Measurements from ENCODE around the gene MED27. TPM values are rescaled to one million over a fixed set of nuclear protein-coding genes. Genes with fewer than 3 reads are reported as not detected.

MED27 gene
- total RNA-seq, 2 experiments from 2014 or later: 24.7 to 25.3 TPM

- ChIA-PET POLR2A (no interaction called here), CTCF (no interaction called here)
- DNase-seq (no peak), ATAC-seq (no peak)
- Mint-ChIP-seq H3K36me3 (ENCODE audit: low read depth) (no peaks in the 10 kb centered on the region), H3K4me3 (no peak overlapping the region), H3K27ac (no peak overlapping the region), H3K27me3 (ENCODE audit: low read depth) (peaks cover 4% of the 10 kb centered on the region), H3K9me3 (ENCODE audit: insufficient read depth) (no peaks in the 10 kb centered on the region), H3K4me1 (ENCODE audit: low read depth) (peaks cover 9% of the 10 kb centered on the region)
Measured at GRCh38 chr9:131835151-131835910, 244.3 kb downstream of the MED27 start.

GRCh38 chr9:131834721-131835120 lies 244.9 kb downstream of the MED27 start:
- DNase-seq (no peak), ATAC-seq (no peak)
- Mint-ChIP-seq H3K4me1 (ENCODE audit: low read depth) (peaks cover 4% of the 10 kb centered on the region), H3K4me3 (no peak overlapping the region), H3K36me3 (ENCODE audit: low read depth) (no peaks in the 10 kb centered on the region), H3K9me3 (ENCODE audit: insufficient read depth) (no peaks in the 10 kb centered on the region), H3K27me3 (ENCODE audit: low read depth) (peaks cover 4% of the 10 kb centered on the region), H3K27ac (no peak overlapping the region)
- POLR2A ChIA-PET: no interaction called here
- CTCF ChIA-PET: no interaction called here

GRCh38 chr9:131833906-131834305 lies 245.8 kb downstream of the MED27 start:
- H3K36me3 Mint-ChIP-seq (ENCODE audit: low read depth): no peaks in the 10 kb centered on the region
- no peak for DNase-seq
- H3K4me3 Mint-ChIP-seq: no peak overlapping the region
- H3K27me3 Mint-ChIP-seq (ENCODE audit: low read depth): peaks cover 4% of the 10 kb centered on the region
- no peak for ATAC-seq
- no peaks in the 10 kb centered on the region for H3K9me3 Mint-ChIP-seq (ENCODE audit: insufficient read depth)
- no peaks in the 10 kb centered on the region for H3K4me1 Mint-ChIP-seq (ENCODE audit: low read depth)
- ChIA-PET CTCF (no interaction called here), POLR2A (no interaction called here)
- H3K27ac Mint-ChIP-seq: no peak overlapping the region

GRCh38 chr9:131833083-131833482 lies 246.6 kb downstream of the MED27 start:
- H3K4me3 Mint-ChIP-seq: no peak overlapping the region
- H3K9me3 Mint-ChIP-seq (ENCODE audit: insufficient read depth): no peaks in the 10 kb centered on the region
- H3K4me1 Mint-ChIP-seq (ENCODE audit: low read depth): no peaks in the 10 kb centered on the region
- no peaks in the 10 kb centered on the region for H3K36me3 Mint-ChIP-seq (ENCODE audit: low read depth)
- ATAC-seq (no peak), DNase-seq (no peak)
- H3K27me3 Mint-ChIP-seq (ENCODE audit: low read depth): peaks cover 4% of the 10 kb centered on the region
- POLR2A ChIA-PET: no interaction called here
- CTCF ChIA-PET: no interaction called here
- H3K27ac Mint-ChIP-seq: no peak overlapping the region

GRCh38 chr9:131831380-131832165 lies 248.1 kb downstream of the MED27 start:
- DNase-seq (no peak), ATAC-seq (no peak)
- peaks cover 4% of the 10 kb centered on the region for H3K27me3 Mint-ChIP-seq (ENCODE audit: low read depth)
- H3K9me3 Mint-ChIP-seq (ENCODE audit: insufficient read depth): no peaks in the 10 kb centered on the region
- no peaks in the 10 kb centered on the region for H3K4me1 Mint-ChIP-seq (ENCODE audit: low read depth)
- no peaks in the 10 kb centered on the region for H3K36me3 Mint-ChIP-seq (ENCODE audit: low read depth)
- ChIA-PET CTCF (no interaction called here), POLR2A (no interaction called here)
- H3K27ac Mint-ChIP-seq: no peak overlapping the region
- no peak overlapping the region for H3K4me3 Mint-ChIP-seq

GRCh38 chr9:131827821-131828369 lies 251.8 kb downstream of the MED27 start:
- Mint-ChIP-seq H3K4me1 (ENCODE audit: low read depth) (no peaks in the 10 kb centered on the region), H3K27ac (no peak overlapping the region), H3K9me3 (ENCODE audit: insufficient read depth) (no peaks in the 10 kb centered on the region), H3K27me3 (ENCODE audit: low read depth) (peaks cover 3% of the 10 kb centered on the region), H3K36me3 (ENCODE audit: low read depth) (no peaks in the 10 kb centered on the region), H3K4me3 (no peak overlapping the region)
- DNase-seq: no peak
- no peak for ATAC-seq
- POLR2A ChIA-PET: no interaction called here
- CTCF ChIA-PET: no interaction called here

- no peak for DNase-seq
- H3K4me3 Mint-ChIP-seq: no peak overlapping the region
- peaks cover 3% of the 10 kb centered on the region for H3K27me3 Mint-ChIP-seq (ENCODE audit: low read depth)
- ChIA-PET CTCF (interaction anchor here (1.4 kb wide), 1 partner anchor 64 kb away, joined by 4 read pairs; no protein-coding TSS in a partner anchor), POLR2A (no interaction called here)
- H3K9me3 Mint-ChIP-seq (ENCODE audit: insufficient read depth): no peaks in the 10 kb centered on the region
- H3K27ac Mint-ChIP-seq: no peak overlapping the region
- H3K36me3 Mint-ChIP-seq (ENCODE audit: low read depth): no peaks in the 10 kb centered on the region
- H3K4me1 Mint-ChIP-seq (ENCODE audit: low read depth): no peaks in the 10 kb centered on the region
- ATAC-seq: no peak
Measured at GRCh38 chr9:131826966-131827525, 252.6 kb downstream of the MED27 start.

GRCh38 chr9:131826053-131826452 lies 253.6 kb downstream of the MED27 start:
- Mint-ChIP-seq H3K27me3 (ENCODE audit: low read depth) (peaks cover 6% of the 10 kb centered on the region), H3K4me1 (ENCODE audit: low read depth) (no peaks in the 10 kb centered on the region), H3K4me3 (no peak overlapping the region), H3K9me3 (ENCODE audit: insufficient read depth) (no peaks in the 10 kb centered on the region), H3K27ac (no peak overlapping the region), H3K36me3 (ENCODE audit: low read depth) (no peaks in the 10 kb centered on the region)
- CTCF ChIA-PET: interaction anchor here (1.4 kb wide), 1 partner anchor 63 kb away, joined by 4 read pairs; no protein-coding TSS in a partner anchor
- DNase-seq: no peak
- POLR2A ChIA-PET: no interaction called here
- ATAC-seq: no peak

- H3K4me3 Mint-ChIP-seq: no peak overlapping the region
- POLR2A ChIA-PET: no interaction called here
- peaks cover 8% of the 10 kb centered on the region for H3K27me3 Mint-ChIP-seq (ENCODE audit: low read depth)
- H3K36me3 Mint-ChIP-seq (ENCODE audit: low read depth): no peaks in the 10 kb centered on the region
- DNase-seq (no peak), ATAC-seq (no peak)
- CTCF ChIA-PET: no interaction called here
- H3K9me3 Mint-ChIP-seq (ENCODE audit: insufficient read depth): no peaks in the 10 kb centered on the region
- no peak overlapping the region for H3K27ac Mint-ChIP-seq
- H3K4me1 Mint-ChIP-seq (ENCODE audit: low read depth): no peaks in the 10 kb centered on the region
Measured at GRCh38 chr9:131824953-131825495, 254.6 kb downstream of the MED27 start.

- H3K4me1 Mint-ChIP-seq (ENCODE audit: low read depth): no peaks in the 10 kb centered on the region
Measured at GRCh38 chr9:131824155-131824594, 255.5 kb downstream of the MED27 start.

GRCh38 chr9:131823701-131824146 lies 255.9 kb downstream of the MED27 start:
- CTCF ChIA-PET: no interaction called here
- Mint-ChIP-seq H3K27ac (no peak overlapping the region), H3K27me3 (ENCODE audit: low read depth) (peaks cover 16% of the 10 kb centered on the region), H3K9me3 (ENCODE audit: insufficient read depth) (no peaks in the 10 kb centered on the region), H3K4me1 (ENCODE audit: low read depth) (no peaks in the 10 kb centered on the region), H3K36me3 (ENCODE audit: low read depth) (no peaks in the 10 kb centered on the region), H3K4me3 (no peak overlapping the region)
- POLR2A ChIA-PET: no interaction called here
- DNase-seq (no peak), ATAC-seq (no peak)

More at GRCh38 chr9:131824155-131824594, 255.5 kb downstream of the MED27 start:
- H3K27me3 Mint-ChIP-seq (ENCODE audit: low read depth): peaks cover 12% of the 10 kb centered on the region
- DNase-seq (no peak), ATAC-seq (no peak)
- no peaks in the 10 kb centered on the region for H3K9me3 Mint-ChIP-seq (ENCODE audit: insufficient read depth)
- POLR2A ChIA-PET: no interaction called here
- CTCF ChIA-PET: no interaction called here
- H3K4me3 Mint-ChIP-seq: no peak overlapping the region
- no peaks in the 10 kb centered on the region for H3K36me3 Mint-ChIP-seq (ENCODE audit: low read depth)
- H3K27ac Mint-ChIP-seq: no peak overlapping the region

GRCh38 chr9:131818089-131818488 lies 261.6 kb downstream of the MED27 start:
- no peaks in the 10 kb centered on the region for H3K9me3 Mint-ChIP-seq (ENCODE audit: insufficient read depth)
- ATAC-seq (no peak), DNase-seq (no peak)
- ChIA-PET POLR2A (no interaction called here), CTCF (no interaction called here)
- H3K36me3 Mint-ChIP-seq (ENCODE audit: low read depth): no peaks in the 10 kb centered on the region
- no peak overlapping the region for H3K27ac Mint-ChIP-seq
- peaks cover 17% of the 10 kb centered on the region for H3K27me3 Mint-ChIP-seq (ENCODE audit: low read depth)
- H3K4me3 Mint-ChIP-seq: no peak overlapping the region
- H3K4me1 Mint-ChIP-seq (ENCODE audit: low read depth): no peaks in the 10 kb centered on the region
